ENCODE results near the gene IFIT3. TPM values are rescaled to one million over a fixed set of nuclear protein-coding genes. Genes with fewer than 3 reads are reported as not detected.

The IFIT3 gene
- total and polyA plus RNA-seq, 8 donors, result 2.3 to 11.6 (median 3.9) TPM

- no peak overlapping the region for H3K27ac ChIP-seq
- H3K4me1 ChIP-seq, result peaks cover 0 to 9% (median 0%) of the 10 kb centered on the region in 3 donors
- H3K27me3 ChIP-seq, result no peaks in the 10 kb centered on the region
- FAIRE-seq (no peak), ATAC-seq (no peak), DNase-seq (no peak)
- TF ChIP-seq CTCF (IDR thresholded peaks at IDR 0.05), result no peak
- no peaks in the 10 kb centered on the region for H3K36me3 ChIP-seq
- H3K9me3 ChIP-seq, result no peaks in the 10 kb centered on the region
- H3K4me3 ChIP-seq, result no peak overlapping the region
- intact Hi-C loops (cut with DNase I), result no loop called here
Observed at GRCh38 chr10:89307269-89307577, 20.6 kb upstream of the IFIT3 start.

GRCh38 chr10:89308266-89308665 is 19.5 kb upstream of the IFIT3 start:
- 91 to 94% methylated on average over 6 of the region's 6 CpGs for WGBS, 2 donors
- DNase-seq (no peak), ATAC-seq (no peak), FAIRE-seq (no peak)
- TF ChIP-seq CTCF (IDR thresholded peaks at IDR 0.05), result no peak
- no peak overlapping the region for H3K27ac ChIP-seq
- H3K4me3 ChIP-seq, result no peak overlapping the region
- intact Hi-C loops (cut with DNase I), result no loop called here
- H3K36me3 ChIP-seq, result no peaks in the 10 kb centered on the region
- no peaks in the 10 kb centered on the region for H3K27me3 ChIP-seq
- H3K9me3 ChIP-seq, result no peaks in the 10 kb centered on the region
- H3K4me1 ChIP-seq, result no peaks in the 10 kb centered on the region

GRCh38 chr10:89308736-89309135 is 19.1 kb upstream of the IFIT3 start:
- Histone ChIP-seq H3K4me1 (no peaks in the 10 kb centered on the region), H3K36me3 (no peaks in the 10 kb centered on the region), H3K27ac (no peak overlapping the region), H3K4me3 (no peak overlapping the region), H3K9me3 (no peaks in the 10 kb centered on the region), H3K27me3 (no peaks in the 10 kb centered on the region)
- intact Hi-C loops (cut with DNase I), result no loop called here
- DNase-seq (no peak), FAIRE-seq (no peak), ATAC-seq (no peak)
- WGBS, 2 donors, result 73% methylated on average over 4 of the region's 4 CpGs
- no peak for TF ChIP-seq CTCF (IDR thresholded peaks at IDR 0.05)

GRCh38 chr10:89309156-89310055 is 18.4 kb upstream of the IFIT3 start:
- 91 to 95% methylated on average over 7 of the region's 7 CpGs for WGBS, 2 donors
- Histone ChIP-seq H3K36me3 (no peaks in the 10 kb centered on the region), H3K27ac (no peak overlapping the region), H3K4me1 (no peaks in the 10 kb centered on the region), H3K27me3 (no peaks in the 10 kb centered on the region), H3K4me3 (no peak overlapping the region), H3K9me3 (no peaks in the 10 kb centered on the region)
- ATAC-seq (no peak), DNase-seq (no peak), FAIRE-seq (no peak)
- intact Hi-C loops (cut with DNase I), result no loop called here
- no peak for TF ChIP-seq CTCF (IDR thresholded peaks at IDR 0.05)
